ENCODE data around the gene SCN4B.

DNA sequence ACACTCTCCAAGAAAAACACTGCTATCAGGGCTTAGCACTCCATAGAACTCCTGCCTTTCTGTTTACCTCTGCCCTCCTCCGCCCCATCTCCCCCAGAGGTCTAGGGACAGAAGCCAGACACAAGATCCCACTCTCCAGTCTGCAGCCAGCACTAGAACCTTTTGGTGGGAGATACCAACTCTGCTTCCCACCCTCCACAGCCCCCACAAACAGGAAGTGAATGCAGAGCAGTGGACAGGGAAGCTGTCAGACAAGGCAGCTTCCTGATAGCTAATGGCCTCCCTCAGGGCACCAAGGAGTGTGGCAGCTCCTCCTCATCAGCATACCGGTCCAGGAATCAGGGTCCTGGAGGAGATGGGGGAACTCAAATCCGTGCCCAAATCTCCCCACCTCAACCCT is 5.1 kb downstream of the SCN4B start:
- TF ChIP-seq POLR2A (IDR thresholded peaks at IDR 0.05; ENCODE audit: low read length) (no peak), GATA1 (IDR thresholded peaks at IDR 0.05; ENCODE audit: low read depth, low read length) (no peak)
